GM19238 (cell line): Measurements from ENCODE around the gene RBP4.

ENCODE experiments used
- DNase-seq: peaks from one replicate; pipeline ENCODE4 v3.0.0; 2011; ENCODE audit warnings: low spot score; ENCODE audit not compliant: insufficient read length

Gene RBP4

GRCh38 chr10:93601146-93601773, at the start of gene RBP4:
Gene RBP4 (minus strand): TSS chr10:93601235. CDS start chr10:93601028, 207 bp downstream.
- DNase-seq: no peak

DNA sequence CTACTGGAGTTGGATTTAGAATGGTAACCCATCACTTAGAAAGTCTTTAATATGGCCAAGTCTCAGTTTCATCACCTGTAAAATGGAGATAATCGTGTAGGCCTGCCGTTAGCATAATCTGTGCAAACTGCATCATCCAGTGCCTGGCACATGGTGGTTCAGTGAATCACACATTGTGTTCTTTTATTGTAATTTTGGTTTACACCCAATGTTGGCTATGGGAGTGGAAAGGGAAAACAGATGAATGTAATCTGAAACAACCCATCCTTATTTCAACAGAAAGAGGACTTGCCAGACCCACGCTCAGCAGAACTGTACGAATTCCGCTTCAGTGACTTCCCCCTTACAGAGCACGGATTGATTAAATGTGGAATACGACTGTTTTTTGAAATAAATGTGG, 38.8 kb upstream of the RBP4 start:
- no peak for DNase-seq

DNA sequence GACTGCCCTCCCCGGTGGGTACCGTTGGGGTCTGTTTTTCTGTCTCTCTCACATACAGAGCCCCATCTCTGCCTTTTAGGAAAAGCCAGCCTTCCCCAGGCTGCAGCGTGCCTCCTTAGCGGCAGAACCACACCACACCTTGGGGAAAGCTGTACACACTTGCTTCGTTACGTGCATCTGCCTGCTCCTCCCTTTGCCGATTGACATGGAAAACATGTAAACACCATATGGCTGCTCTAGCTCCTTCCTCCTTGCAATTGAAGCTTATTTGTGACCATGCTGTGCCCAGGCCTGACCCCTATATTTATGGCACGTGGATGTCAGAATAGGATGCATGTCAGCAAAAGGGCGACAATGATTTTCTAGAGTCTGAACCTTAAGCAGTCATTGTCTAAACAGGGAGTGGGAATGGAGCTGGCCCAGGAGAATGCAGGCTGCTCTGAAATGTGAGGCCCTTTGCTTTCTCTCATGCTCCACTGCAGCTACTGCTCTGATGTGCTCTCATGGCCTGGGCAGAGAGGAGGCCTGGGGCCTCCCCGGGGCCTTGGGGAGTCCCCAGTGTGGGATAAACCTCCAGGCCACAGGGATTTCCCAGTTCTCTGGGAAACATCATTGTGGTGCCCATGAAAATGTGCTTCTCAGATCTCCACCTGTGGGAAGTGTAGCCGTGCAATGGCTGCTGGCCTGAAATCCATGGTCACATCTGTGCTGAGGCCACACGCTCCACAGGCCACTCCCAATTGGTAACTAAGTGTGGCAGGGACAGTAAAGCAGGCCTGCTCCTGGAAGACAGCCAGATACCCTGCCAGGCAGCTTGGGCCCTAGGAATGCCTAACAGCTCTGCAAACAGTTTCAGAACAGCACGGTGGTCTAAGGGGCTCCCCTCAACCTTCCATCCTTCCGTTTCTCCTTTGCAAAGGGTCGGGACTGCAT, 29.9 kb upstream of the RBP4 start:
- DNase-seq: no peak

GRCh38 chr10:93629647-93630305, 28.7 kb upstream of the RBP4 start:
- no peak for DNase-seq

- DNase-seq: no peak
These were observed 27.8 kb upstream of the RBP4 start for GRCh38 chr10:93628858-93629257.

- no peak for DNase-seq
These were observed 21.9 kb upstream of the RBP4 start for GRCh38 chr10:93622942-93623341.

DNA sequence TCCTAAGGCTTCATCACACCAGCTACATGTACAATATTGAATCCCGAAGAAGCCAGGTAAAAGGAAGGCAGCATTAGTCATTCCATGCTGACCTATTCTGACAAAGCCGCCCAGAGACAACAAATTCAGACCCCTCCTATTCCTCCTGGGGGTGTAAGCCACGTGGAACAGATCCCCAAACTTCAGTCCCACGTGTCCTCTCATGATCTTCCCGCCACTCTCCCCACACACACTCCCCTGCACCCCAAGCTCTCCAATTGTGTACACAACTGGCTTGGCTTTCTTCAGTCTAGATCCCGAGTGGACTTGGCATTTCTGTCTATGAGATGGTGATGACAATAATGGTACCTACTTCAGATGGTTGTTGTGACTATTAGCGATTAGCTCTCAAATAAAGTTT, 19.9 kb upstream of the RBP4 start:
- no peak for DNase-seq

GRCh38 chr10:93615576-93616235, 14.7 kb upstream of the RBP4 start:
- DNase-seq: no peak

DNA sequence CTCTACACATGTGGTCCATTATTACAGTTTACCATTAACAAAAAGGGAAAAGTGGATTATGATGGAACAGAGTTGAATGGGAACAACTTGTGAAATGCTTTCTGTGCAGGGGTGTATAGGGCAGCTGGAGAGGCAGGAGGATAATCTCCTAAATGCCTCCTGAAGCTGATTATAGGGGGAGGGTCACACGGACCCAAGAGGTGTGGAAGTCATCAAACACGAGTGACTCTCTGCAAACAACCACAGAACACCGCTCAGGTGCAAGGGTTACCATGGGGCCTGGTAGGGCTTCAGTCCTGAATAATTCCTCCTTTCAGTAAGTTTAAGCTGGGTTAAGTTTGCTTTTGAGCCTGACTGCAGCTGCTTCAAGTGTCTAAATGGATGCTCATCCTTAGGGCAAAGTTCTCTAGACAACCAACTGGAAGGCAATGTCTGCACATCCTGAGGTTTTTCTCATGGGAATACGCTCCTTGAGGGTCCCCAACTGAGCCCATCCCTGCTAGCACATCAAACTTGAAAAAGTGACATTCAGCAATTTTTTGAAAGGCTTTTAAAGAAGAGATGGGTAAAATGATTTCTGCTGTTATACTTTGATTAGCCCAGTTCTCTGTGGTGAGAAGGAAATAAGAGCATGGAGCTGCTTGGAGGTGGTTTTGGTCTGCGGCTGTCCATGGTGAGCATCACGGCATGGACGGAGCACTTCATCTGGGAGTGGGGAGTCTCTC, 13.2 kb upstream of the RBP4 start:
- DNase-seq: no peak

GRCh38 chr10:93613126-93613525, 12.1 kb upstream of the RBP4 start:
- DNase-seq: no peak

DNA sequence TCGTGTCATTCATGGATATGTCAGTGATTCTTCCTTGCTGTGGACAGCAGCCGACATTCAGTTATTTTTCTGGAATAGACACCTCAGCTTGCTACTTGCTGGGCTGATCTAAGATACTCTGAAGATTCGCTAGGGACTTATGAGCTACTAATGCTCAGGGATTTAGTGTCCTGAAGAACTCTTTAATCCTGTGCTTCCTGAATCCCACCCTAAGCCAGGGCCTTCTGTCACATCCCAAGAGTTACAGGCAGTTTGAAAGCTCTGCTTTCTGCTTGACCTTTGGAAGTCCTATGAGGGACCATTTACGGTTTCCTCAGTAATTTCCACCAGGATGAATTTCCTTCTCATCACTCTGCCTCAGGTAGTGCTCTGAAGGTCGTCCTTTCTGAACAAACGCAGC, 11.3 kb upstream of the RBP4 start, which contains the start of gene PDE6C:
TSS of gene PDE6C (plus strand) at position 227 of the 400 bp plus-strand sequence. CDS start 189 bp downstream, outside the sequence.
- DNase-seq: no peak

- DNase-seq: no peak
These were observed 7.4 kb upstream of the RBP4 start for GRCh38 chr10:93608421-93608820.

DNA sequence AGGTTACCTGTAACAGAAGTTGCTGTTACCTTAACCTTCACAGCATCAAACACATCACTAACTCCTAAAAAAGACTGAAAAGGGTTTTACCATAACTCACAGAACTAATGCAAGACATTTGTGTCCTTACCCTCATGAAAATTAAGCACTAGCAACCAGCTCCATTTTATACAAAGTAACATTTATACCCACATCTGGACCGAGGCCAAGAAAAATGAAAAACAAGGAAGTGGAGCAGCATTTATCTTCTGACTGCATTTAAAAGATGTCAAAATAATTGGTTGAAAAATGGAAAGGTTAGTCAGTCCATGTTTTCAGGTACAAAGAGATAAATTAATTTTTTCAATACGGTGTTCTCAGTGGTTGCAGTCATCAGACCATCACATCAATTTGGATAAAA, 3.1 kb upstream of the RBP4 start:
- no peak for DNase-seq

DNA sequence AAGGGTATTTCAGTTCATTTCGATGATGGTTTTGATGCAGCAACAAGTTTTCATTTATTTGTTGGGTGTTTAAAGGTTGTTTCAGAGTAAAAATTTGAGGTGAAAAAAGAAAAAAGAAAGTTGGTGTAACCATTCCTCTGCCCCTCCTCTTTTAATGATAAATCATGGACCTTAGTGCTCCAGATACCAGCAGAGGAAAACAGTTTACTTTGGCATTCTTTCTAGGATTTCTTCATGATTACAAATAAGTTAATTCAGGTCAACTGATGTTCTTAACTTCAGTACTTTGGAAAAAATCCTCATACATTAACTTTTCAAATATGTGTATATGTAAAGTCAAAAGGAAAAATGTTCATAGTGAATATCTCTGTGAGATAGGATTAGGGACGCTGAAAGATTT, 2.0 kb upstream of the RBP4 start:
- DNase-seq: no peak

DNA sequence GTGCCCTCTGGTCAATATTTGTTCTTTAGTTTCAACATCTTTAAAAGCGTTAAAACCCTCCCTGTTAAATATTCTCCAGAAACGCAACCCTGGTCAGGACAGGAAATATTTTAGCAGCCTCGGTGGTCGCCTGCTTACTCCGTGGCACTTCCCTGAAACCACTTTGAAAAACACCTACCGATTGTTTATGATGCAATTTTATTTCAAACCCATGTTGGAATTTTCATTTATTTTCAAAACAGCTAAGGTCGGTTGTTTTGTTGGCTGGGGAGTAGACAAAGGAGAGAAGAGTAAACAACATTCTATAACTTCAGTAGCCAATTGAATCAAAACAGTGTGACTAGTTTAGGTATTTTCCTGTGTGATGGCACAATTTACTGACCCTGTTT, 733 bp upstream of the RBP4 start:
- no peak for DNase-seq

GRCh38 chr10:93600446-93601145, 439 bp downstream of the RBP4 start:
- no peak for DNase-seq

GRCh38 chr10:93599778-93600177, 1.3 kb downstream of the RBP4 start:
- no peak for DNase-seq

DNA sequence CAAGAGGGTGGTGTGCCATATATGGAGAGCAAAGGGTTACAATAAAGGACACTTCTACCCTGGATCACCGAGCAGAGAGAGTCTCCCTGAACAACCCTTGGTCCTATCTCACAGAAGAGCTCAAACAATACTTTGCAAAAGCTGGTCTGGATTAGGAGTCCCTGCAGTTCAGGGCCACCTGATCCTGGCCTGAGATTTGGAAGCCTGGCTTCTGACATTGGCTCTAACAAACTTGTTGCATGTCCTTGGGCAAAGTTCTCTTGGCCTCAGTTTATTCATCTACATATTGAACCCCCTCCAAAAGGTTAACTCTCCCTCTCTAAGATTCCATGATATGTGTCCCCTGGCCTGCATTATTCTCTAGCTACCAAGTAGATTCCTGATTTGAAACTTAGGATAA, 1.7 kb downstream of the RBP4 start:
- DNase-seq: no peak

- DNase-seq: no peak
These were observed 2.9 kb downstream of the RBP4 start for GRCh38 chr10:93598157-93598556.

- DNase-seq: no peak
These were observed 3.9 kb downstream of the RBP4 start for GRCh38 chr10:93597075-93597599.
